Neural progenitor cell (in vitro differentiated cells): ENCODE results near the gene WDR44. TPM values are rescaled to one million over a fixed set of nuclear protein-coding genes. Genes with fewer than 3 reads are reported as not detected.

Experiments used
- DNase-seq: peaks from one replicate; pipeline ENCODE4 v3.0.0-alpha.2; 2016; ENCODE audit warnings: low spot score
- H2AFZ ChIP-seq: fragments of 200-600 bp; sonication (generic); replicated peaks from 2 replicates; pipeline ENCODE4 v1.6.1; 2016; ENCODE audit warnings: antibody characterized with exemption
- H3F3A ChIP-seq: fragments of 200-600 bp; sonication (generic); 2 replicates; pipeline ENCODE4 v1.6.1; 2016; ENCODE audit warnings: antibody characterized with exemption, low read depth
- H3K27ac ChIP-seq: fragments of 200-600 bp; sonication (generic); 2 replicates; pipeline ENCODE4 v1.5.1; 2016; ENCODE audit warnings: mild to moderate bottlenecking
- H3K27me3 ChIP-seq: fragments of 200-600 bp; sonication (generic); 2 replicates; pipeline ENCODE4 v1.6.1; 2016; ENCODE audit warnings: mild to moderate bottlenecking, moderate library complexity
- H3K36me3 ChIP-seq: fragments of 200-600 bp; sonication (generic); 2 replicates; pipeline ENCODE4 v1.5.1; 2016
- H3K4me1 ChIP-seq: fragments of 200-600 bp; sonication (generic); 2 replicates; pipeline ENCODE4 v1.6.1; 2016; ENCODE audit warnings: mixed run types
- H3K4me2 ChIP-seq: fragments of 200-600 bp; sonication (generic); 2 replicates; pipeline ENCODE4 v1.6.1; 2016
- H3K4me3 ChIP-seq: fragments of 200-600 bp; sonication (generic); 2 replicates; pipeline ENCODE4 v1.5.1; 2016
- H3K79me2 ChIP-seq: fragments of 200-600 bp; sonication (generic); 2 replicates; pipeline ENCODE4 v1.6.1; 2016; ENCODE audit warnings: low read depth
- H3K9ac ChIP-seq: fragments of 200-600 bp; sonication (generic); 2 replicates; pipeline ENCODE4 v1.6.1; 2016
- H3K9me3 ChIP-seq: fragments of 200-600 bp; sonication (generic); 2 replicates; pipeline ENCODE4 v1.5.1; 2016; ENCODE audit warnings: low read depth
- H4K20me1 ChIP-seq: fragments of 200-600 bp; sonication (generic); 2 replicates; pipeline ENCODE4 v1.6.1; 2016; ENCODE audit warnings: low read depth
- H3K27ac Mint-ChIP-seq: 3 replicates; pipeline ENCODE4 v1.8.0; 2021; ENCODE audit warnings: mixed read lengths
- H3K27me3 Mint-ChIP-seq: 2 replicates; pipeline ENCODE4 v1.8.0; 2022; ENCODE audit warnings: low read depth, mild to moderate bottlenecking, inconsistent platforms, moderate library complexity, mixed read lengths; ENCODE audit not compliant: insufficient read depth
- H3K36me3 Mint-ChIP-seq: 3 replicates; pipeline ENCODE4 v1.8.0; 2021; ENCODE audit warnings: mixed read lengths
- H3K4me1 Mint-ChIP-seq: 3 replicates; pipeline ENCODE4 v1.8.0; 2021; ENCODE audit warnings: mixed read lengths
- H3K4me3 Mint-ChIP-seq: 3 replicates; pipeline ENCODE4 v1.8.0; 2021; ENCODE audit warnings: mild to moderate bottlenecking, moderate library complexity, mixed read lengths
- H3K9me3 Mint-ChIP-seq: 3 replicates; pipeline ENCODE4 v1.8.0; 2020; ENCODE audit warnings: mixed read lengths
- EZH2 ChIP-seq: fragments of 200-600 bp; sonication (generic); IDR thresholded peaks from 2 replicates; pipeline ENCODE4 v1.6.1; 2017; ENCODE audit warnings: antibody characterized with exemption, mild to moderate bottlenecking, moderate library complexity
- EZH2phosphoT487 ChIP-seq: fragments of 200-600 bp; sonication (generic); IDR thresholded peaks from 2 replicates; pipeline ENCODE4 v1.6.1; 2017; ENCODE audit warnings: antibody characterized with exemption
- total RNA-seq: library from RNA; depleted of rRNA; stranded (reverse); fragments of >200 nt; gene quantifications from 2 replicates; pipeline ENCODE4 v1.2.3, GENCODE V29; 2015; ENCODE audit warnings: low replicate concordance
- TF ChIP-seq, protein P1 (sequence below): fragments of 200-600 bp; sonication (generic); IDR thresholded peaks from 2 replicates; pipeline ENCODE4 v1.5.1; 2017; ENCODE audit warnings: antibody characterized with exemption, mild to moderate bottlenecking

WDR44 gene
- total RNA-seq, 1 donor from 2014 or later: 18.0 TPM

DNA sequence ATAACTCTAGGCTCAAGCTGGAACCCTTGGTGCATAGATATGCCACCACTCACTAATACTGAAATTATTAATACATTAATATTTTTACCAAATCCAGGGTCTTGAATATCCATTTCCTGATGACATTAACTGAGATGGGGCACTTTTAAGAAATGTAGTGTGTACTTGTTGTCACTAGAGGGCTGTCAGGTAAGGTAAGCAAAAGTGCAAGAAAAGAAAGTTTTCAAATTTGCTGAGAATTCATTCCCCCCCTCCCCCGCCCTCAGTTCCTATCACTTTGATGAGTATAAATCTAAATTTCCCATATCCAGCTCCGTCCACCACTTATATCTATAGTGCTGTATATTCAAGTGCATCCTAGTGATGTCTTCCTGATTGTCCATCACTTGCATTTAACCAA is 20.5 kb upstream of the WDR44 start:
- Histone ChIP-seq H3K4me3 (no peak overlapping the region), H4K20me1 (no peaks in the 10 kb centered on the region), H3K9me3 (no peaks in the 10 kb centered on the region), H3K4me2 (no peak overlapping the region), H3K27ac (no peak overlapping the region), H3F3A (no peaks in the 10 kb centered on the region), H3K4me1 (no peaks in the 10 kb centered on the region), H3K27me3 (no peaks in the 10 kb centered on the region), H2AFZ (no peak overlapping the region), H3K36me3 (no peaks in the 10 kb centered on the region), H3K79me2 (no peaks in the 10 kb centered on the region), H3K9ac (no peak overlapping the region)
- H3K27ac Mint-ChIP-seq: no peak overlapping the region
- H3K4me1 Mint-ChIP-seq: no peaks in the 10 kb centered on the region
- no peak overlapping the region for H3K4me3 Mint-ChIP-seq
- DNase-seq: no peak
- H3K9me3 Mint-ChIP-seq: no peaks in the 10 kb centered on the region
- TF ChIP-seq, protein P1, sequence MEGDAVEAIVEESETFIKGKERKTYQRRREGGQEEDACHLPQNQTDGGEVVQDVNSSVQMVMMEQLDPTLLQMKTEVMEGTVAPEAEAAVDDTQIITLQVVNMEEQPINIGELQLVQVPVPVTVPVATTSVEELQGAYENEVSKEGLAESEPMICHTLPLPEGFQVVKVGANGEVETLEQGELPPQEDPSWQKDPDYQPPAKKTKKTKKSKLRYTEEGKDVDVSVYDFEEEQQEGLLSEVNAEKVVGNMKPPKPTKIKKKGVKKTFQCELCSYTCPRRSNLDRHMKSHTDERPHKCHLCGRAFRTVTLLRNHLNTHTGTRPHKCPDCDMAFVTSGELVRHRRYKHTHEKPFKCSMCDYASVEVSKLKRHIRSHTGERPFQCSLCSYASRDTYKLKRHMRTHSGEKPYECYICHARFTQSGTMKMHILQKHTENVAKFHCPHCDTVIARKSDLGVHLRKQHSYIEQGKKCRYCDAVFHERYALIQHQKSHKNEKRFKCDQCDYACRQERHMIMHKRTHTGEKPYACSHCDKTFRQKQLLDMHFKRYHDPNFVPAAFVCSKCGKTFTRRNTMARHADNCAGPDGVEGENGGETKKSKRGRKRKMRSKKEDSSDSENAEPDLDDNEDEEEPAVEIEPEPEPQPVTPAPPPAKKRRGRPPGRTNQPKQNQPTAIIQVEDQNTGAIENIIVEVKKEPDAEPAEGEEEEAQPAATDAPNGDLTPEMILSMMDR: peak; percentile 31
- TF ChIP-seq EZH2: no peak
- TF ChIP-seq EZH2phosphoT487: no peak
- H3K27me3 Mint-ChIP-seq: peaks cover 8% of the 10 kb centered on the region
- no peaks in the 10 kb centered on the region for H3K36me3 Mint-ChIP-seq

DNA sequence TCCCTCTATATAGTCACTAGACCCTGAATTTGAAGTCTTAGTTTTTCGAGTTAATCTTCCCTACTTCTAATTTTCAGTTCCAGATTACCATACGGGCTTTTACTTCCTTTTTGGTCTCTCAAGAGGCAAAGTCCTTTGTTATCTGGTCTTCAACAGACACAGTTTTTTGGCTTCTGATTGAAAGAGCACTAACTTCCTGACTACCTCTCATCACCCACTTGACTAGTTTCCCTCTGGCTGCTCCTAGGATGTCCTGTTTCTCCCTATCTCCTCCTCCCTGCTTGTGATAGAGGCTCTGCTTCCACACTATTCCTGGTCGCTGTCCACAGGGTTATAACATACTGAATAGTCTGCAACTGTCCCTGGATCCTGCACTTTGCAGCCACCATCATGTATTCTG is 16.7 kb upstream of the WDR44 start:
- Histone ChIP-seq H3K4me1 (no peaks in the 10 kb centered on the region), H3K36me3 (no peaks in the 10 kb centered on the region), H3K9me3 (no peaks in the 10 kb centered on the region), H3K79me2 (no peaks in the 10 kb centered on the region), H4K20me1 (no peaks in the 10 kb centered on the region), H2AFZ (no peak overlapping the region), H3K9ac (no peak overlapping the region), H3K27ac (no peak overlapping the region), H3K27me3 (no peaks in the 10 kb centered on the region), H3K4me2 (no peak overlapping the region), H3K4me3 (no peak overlapping the region), H3F3A (no peaks in the 10 kb centered on the region)
- Mint-ChIP-seq H3K4me1 (no peaks in the 10 kb centered on the region), H3K36me3 (no peaks in the 10 kb centered on the region), H3K27me3 (peaks cover 6% of the 10 kb centered on the region), H3K9me3 (no peaks in the 10 kb centered on the region), H3K4me3 (no peak overlapping the region), H3K27ac (no peak overlapping the region)
- DNase-seq: no peak
- TF ChIP-seq, protein P1: no peak
- TF ChIP-seq EZH2: no peak
- TF ChIP-seq EZH2phosphoT487: no peak

DNA sequence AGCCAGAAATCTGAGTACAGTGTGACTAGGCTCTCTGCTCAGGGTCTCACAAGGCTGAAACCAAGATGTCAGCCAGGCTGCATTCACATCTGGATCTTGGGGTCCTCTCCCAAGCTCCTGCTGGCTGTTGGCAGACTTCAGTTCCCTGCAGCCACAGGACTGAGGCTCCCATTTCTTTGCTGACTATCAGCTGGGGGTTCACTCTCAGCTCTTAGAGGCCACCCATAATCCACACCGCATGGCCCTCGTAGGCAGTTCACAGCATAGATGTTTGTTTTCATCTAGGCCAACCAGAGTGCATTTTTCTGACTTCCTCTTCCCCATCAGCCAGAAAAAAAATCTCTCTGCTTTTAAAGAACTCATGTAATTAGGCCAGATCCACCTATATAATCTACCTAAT is 8.2 kb upstream of the WDR44 start:
- no peak for TF ChIP-seq EZH2phosphoT487

DNA sequence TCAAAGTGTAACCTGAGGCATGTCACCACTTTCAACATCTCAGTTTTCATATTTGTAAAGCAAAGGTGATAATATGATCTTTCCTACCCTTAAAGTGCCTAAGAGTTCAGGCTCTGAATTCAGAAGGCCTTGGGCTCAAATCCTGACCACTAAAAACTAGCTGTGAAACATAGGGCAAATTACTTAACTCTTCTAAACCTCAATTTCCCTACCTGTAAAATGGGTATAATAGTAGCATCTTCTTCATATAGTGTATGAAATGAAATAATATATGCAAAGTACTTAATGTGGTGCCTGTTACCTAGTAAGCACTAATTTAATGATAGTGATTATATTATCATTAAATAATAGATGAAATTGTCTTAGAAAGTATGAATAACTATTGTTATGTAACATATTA is 7.0 kb upstream of the WDR44 start:
- H3F3A ChIP-seq: no peaks in the 10 kb centered on the region
- no peaks in the 10 kb centered on the region for H3K4me1 Mint-ChIP-seq
- TF ChIP-seq EZH2phosphoT487 (no peak), EZH2 (no peak)
- TF ChIP-seq, protein P1: no peak
- H3K27me3 Mint-ChIP-seq: peaks cover 2% of the 10 kb centered on the region
- no peak overlapping the region for H3K9ac ChIP-seq
- no peak for DNase-seq
- H3K27me3 ChIP-seq: no peaks in the 10 kb centered on the region
- H3K9me3 Mint-ChIP-seq: no peaks in the 10 kb centered on the region
- H3K4me3 Mint-ChIP-seq: no peak overlapping the region
- H3K9me3 ChIP-seq: peaks cover 6% of the 10 kb centered on the region
- H3K27ac Mint-ChIP-seq: no peak overlapping the region
- H3K36me3 ChIP-seq: no peaks in the 10 kb centered on the region
- no peak overlapping the region for H3K4me2 ChIP-seq
- no peaks in the 10 kb centered on the region for H3K79me2 ChIP-seq
- no peaks in the 10 kb centered on the region for H3K36me3 Mint-ChIP-seq
- H3K27ac ChIP-seq: no peak overlapping the region
- no peak overlapping the region for H3K4me3 ChIP-seq
- no peaks in the 10 kb centered on the region for H3K4me1 ChIP-seq
- no peaks in the 10 kb centered on the region for H4K20me1 ChIP-seq
- H2AFZ ChIP-seq: no peak overlapping the region

More for the DNA sequence above, 8.2 kb upstream of the WDR44 start:
- Histone ChIP-seq H3K9ac (no peak overlapping the region), H3K4me2 (no peak overlapping the region), H3K36me3 (no peaks in the 10 kb centered on the region), H3K4me1 (no peaks in the 10 kb centered on the region), H3K4me3 (no peak overlapping the region), H3F3A (no peaks in the 10 kb centered on the region), H3K27ac (no peak overlapping the region), H3K9me3 (peaks cover 6% of the 10 kb centered on the region), H3K27me3 (no peaks in the 10 kb centered on the region), H2AFZ (no peak overlapping the region), H4K20me1 (no peaks in the 10 kb centered on the region), H3K79me2 (no peaks in the 10 kb centered on the region)
- H3K9me3 Mint-ChIP-seq: no peaks in the 10 kb centered on the region
- H3K36me3 Mint-ChIP-seq: no peaks in the 10 kb centered on the region
- H3K27ac Mint-ChIP-seq: no peak overlapping the region
- H3K4me3 Mint-ChIP-seq: no peak overlapping the region
- no peaks in the 10 kb centered on the region for H3K4me1 Mint-ChIP-seq
- peaks cover 2% of the 10 kb centered on the region for H3K27me3 Mint-ChIP-seq
- no peak for DNase-seq
